ENCODE data around the gene HPSE2.

The HPSE2 gene

DNA sequence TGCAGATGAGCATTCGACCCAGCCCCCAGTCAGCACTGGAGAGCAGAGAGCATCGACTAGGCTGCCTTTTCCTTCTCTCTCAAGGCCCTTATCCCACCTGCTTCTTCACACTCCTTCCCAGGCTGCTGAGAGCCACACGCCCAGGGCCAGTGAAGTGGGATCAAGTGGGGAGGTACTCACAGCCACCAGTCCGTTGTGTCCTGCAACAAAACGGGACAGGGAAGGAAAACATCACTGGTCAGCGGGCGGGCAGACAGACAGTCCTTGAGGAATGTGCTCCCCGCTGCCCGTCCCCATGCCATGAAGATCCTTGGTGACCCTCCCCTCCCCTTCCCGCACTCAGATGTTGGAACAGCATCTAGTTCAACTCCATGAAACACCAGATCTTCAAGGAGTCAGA, 824.9 kb downstream of the HPSE2 start:
- DNase-seq (ENCODE audit: low read depth) = no peak

DNA sequence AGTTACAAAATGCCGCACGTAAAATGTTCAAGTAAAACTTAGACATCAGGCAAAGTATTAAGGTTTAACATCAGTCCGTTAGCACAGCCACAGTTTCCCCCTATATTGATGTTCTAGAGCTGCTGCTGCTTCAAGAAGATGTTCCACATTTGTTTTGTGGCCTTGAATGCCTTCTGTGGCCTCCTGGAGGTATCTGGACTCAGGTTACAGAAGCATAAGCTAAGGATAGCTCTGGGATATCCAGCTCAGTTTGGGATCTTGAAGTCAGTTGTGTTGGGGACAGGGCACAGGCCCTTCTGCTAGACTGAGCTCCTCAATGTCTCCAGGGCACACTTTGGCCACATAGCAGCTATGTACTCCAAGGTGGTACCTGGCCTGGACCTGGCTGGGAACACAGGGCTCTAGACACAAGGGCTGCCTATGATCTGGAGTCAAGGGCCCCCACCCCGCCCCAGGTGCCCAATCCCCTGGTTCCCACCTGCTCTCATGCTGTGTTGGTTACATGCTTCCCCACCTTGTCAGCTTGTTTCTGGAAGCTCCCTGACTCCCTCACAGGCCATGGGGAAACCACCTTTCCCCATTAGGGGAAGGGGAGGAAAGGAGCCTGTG, 825.4 kb downstream of the HPSE2 start:
- no peak for DNase-seq (ENCODE audit: low read depth)

DNA sequence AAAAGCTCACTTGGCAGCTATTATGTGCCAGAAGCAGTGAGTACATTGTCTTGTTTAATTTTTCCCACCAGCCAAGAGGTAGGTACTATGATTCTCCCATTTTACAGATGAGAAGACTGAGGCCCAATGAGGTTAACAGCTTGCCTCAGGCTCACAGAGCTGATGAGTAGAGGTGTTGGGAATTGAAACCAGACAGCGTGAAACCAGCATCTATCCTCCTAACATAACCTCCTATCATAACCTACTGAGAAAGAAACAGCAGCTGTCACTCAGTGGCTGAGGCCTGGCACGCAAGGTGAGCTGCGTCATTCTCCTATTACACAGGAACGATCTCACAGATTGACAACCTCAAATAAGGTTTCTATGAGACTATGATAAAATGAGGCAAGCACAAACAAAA, 826.9 kb downstream of the HPSE2 start:
- no peak for DNase-seq (ENCODE audit: low read depth)

DNA sequence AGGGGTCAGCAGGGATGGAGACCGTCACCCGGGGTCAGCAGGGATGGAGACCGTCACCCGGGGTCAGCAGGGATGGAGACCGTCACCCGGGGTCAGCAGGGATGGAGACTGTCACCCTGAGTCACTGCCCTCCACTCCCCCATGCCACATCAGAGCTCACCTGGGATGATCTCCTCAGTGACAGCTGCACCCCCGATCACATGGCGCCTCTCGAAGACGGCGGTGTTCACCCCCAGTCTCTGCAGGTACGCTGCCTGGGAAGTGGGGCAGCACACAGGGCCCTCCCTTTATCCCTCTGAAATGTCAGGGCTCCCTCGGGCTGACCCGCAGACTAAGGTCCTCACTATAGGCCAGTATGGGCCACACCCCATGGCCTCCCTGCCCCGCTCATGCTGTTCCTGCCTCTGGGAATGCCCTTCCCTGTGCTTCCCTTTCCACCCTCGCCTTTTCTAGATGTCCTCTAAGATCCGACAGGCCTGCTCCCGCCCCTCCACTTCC, 827.9 kb downstream of the HPSE2 start:
- DNase-seq (ENCODE audit: low read depth) = no peak

Data from stimulated activated CD8-positive, alpha-beta memory T cell treated with anti-CD3 and anti-CD28 coated beads, Interleukin-12 subunit alpha, Interleukin-12 subunit beta, amount 100 ng/mL, for 4 hours (primary cell).